Hepatocyte (in vitro differentiated cells): ENCODE measurements around the gene MSMB. TPM values are rescaled to one million over a fixed set of nuclear protein-coding genes. Genes with fewer than 3 reads are reported as not detected.

ENCODE experiments used
- DNase-seq: peaks from one replicate; pipeline ENCODE4 v3.0.0-alpha.2; 2016; ENCODE audit warnings: low spot score
- H2AFZ ChIP-seq: fragments of 200-600 bp; sonication (generic); 2 replicates; pipeline ENCODE4 v1.6.0; 2016; ENCODE audit warnings: antibody characterized with exemption, mild to moderate bottlenecking
- H3K27ac ChIP-seq: fragments of 200-600 bp; sonication (generic); 2 replicates; pipeline ENCODE4 v1.5.1; 2016; ENCODE audit warnings: mild to moderate bottlenecking
- H3K27me3 ChIP-seq: fragments of 200-600 bp; sonication (generic); 2 replicates; pipeline ENCODE4 v1.6.1; 2016
- H3K36me3 ChIP-seq: fragments of 200-600 bp; sonication (generic); replicated peaks from 2 replicates; pipeline ENCODE4 v1.5.1; 2016; ENCODE audit warnings: low read depth; ENCODE audit not compliant: insufficient read depth
- H3K4me1 ChIP-seq: fragments of 200-600 bp; sonication (generic); 2 replicates; pipeline ENCODE4 v1.5.1; 2016; ENCODE audit warnings: mild to moderate bottlenecking, moderate library complexity; ENCODE audit not compliant: insufficient read depth
- H3K4me2 ChIP-seq: fragments of 200-600 bp; sonication (generic); 2 replicates; pipeline ENCODE4 v1.6.0; 2016
- H3K4me3 ChIP-seq: fragments of 200-600 bp; sonication (generic); 2 replicates; pipeline ENCODE4 v1.5.1; 2016; ENCODE audit warnings: mild to moderate bottlenecking
- H3K79me2 ChIP-seq: fragments of 200-600 bp; sonication (generic); 2 replicates; pipeline ENCODE4 v1.6.0; 2017; ENCODE audit warnings: mild to moderate bottlenecking
- H3K9me2 ChIP-seq: fragments of 200-600 bp; sonication (generic); replicated peaks from 2 replicates; pipeline ENCODE4 v1.6.0; 2017; ENCODE audit warnings: mild to moderate bottlenecking; ENCODE audit not compliant: insufficient read depth
- H3K9me3 ChIP-seq: fragments of 200-600 bp; sonication (generic); 2 replicates; pipeline ENCODE4 v1.5.1; 2016; ENCODE audit warnings: low read depth, mild to moderate bottlenecking
- H4K20me1 ChIP-seq: fragments of 200-600 bp; sonication (generic); 2 replicates; pipeline ENCODE4 v1.6.0; 2016; ENCODE audit warnings: mild to moderate bottlenecking; ENCODE audit not compliant: insufficient read depth, poor library complexity, severe bottlenecking
- EZH2 ChIP-seq: fragments of 200-600 bp; sonication (generic); IDR thresholded peaks from 2 replicates; pipeline ENCODE4 v1.6.1; 2016; ENCODE audit warnings: antibody characterized with exemption, mild to moderate bottlenecking, borderline replicate concordance
- EZH2phosphoT487 ChIP-seq: fragments of 200-600 bp; sonication (generic); IDR thresholded peaks from one replicate; pipeline ENCODE4 v1.6.1; 2018; ENCODE audit warnings: antibody characterized with exemption, mild to moderate bottlenecking, low read depth, moderate library complexity; ENCODE audit not compliant: unreplicated experiment, severe bottlenecking
- WGBS: methylation state at CpG from one replicate; pipeline ENCODE4 v1.1.6; 2016; ENCODE audit warnings: low lambda C conversion rate; ENCODE audit errors: missing lambda C conversion rate; 5-methylcytosine and 5-hydroxymethylcytosine counted together
- polyA plus RNA-seq: library from polyadenylated mRNA; unstranded; fragments of >200 nt; fragmentation: Nextera tagmentation; extraction: Ambion mirVana; gene quantifications from 2 replicates; pipeline ENCODE4 v1.2.1, GENCODE V29; 2016
- total RNA-seq: library from RNA; depleted of rRNA; stranded (reverse); fragments of >200 nt; gene quantifications from 2 replicates; pipeline ENCODE4 v1.2.3, GENCODE V29; 2014
- TF ChIP-seq, protein P1 (sequence below): fragments of 200-600 bp; sonication (generic); IDR thresholded peaks from 2 replicates; pipeline ENCODE4 v1.5.1; 2016; ENCODE audit warnings: antibody characterized with exemption, mild to moderate bottlenecking; ENCODE audit not compliant: poor library complexity

MSMB gene
- total and polyA plus RNA-seq, 2 experiments from 2014 or later = 2.2 to 11.0 TPM

DNA sequence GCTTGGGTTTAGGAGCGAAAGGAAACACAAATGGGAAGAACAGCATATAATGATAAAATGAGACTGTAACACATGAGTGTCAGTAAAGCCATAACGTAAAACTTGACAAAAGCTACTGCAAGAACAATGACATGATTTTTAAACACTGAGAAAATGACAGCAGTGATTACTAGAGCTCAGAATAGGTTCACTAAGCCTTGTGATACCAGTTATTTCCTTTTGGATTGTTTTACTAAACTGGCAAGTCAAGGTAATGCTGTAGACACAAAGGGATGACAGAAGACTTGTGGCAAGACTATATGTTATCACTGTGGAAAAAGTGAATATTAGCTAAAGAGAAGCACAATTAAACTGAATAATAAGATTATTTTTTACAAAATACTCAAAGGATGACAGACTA, 28.3 kb downstream of the MSMB start:
- 93% methylated on average over 2 of the region's 2 CpGs for WGBS
- Histone ChIP-seq H3K27me3 (no peaks in the 10 kb centered on the region), H3K4me3 (no peak overlapping the region), H3K9me2 (no peaks in the 10 kb centered on the region), H4K20me1 (peaks cover 82% of the 10 kb centered on the region), H3K27ac (no peak overlapping the region), H3K9me3 (no peaks in the 10 kb centered on the region), H3K4me1 (peaks cover 29% of the 10 kb centered on the region), H2AFZ (no peak overlapping the region), H3K36me3 (no peaks in the 10 kb centered on the region), H3K79me2 (peaks cover 98% of the 10 kb centered on the region), H3K4me2 (no peak overlapping the region)
- no peak for DNase-seq
- TF ChIP-seq, protein P1, sequence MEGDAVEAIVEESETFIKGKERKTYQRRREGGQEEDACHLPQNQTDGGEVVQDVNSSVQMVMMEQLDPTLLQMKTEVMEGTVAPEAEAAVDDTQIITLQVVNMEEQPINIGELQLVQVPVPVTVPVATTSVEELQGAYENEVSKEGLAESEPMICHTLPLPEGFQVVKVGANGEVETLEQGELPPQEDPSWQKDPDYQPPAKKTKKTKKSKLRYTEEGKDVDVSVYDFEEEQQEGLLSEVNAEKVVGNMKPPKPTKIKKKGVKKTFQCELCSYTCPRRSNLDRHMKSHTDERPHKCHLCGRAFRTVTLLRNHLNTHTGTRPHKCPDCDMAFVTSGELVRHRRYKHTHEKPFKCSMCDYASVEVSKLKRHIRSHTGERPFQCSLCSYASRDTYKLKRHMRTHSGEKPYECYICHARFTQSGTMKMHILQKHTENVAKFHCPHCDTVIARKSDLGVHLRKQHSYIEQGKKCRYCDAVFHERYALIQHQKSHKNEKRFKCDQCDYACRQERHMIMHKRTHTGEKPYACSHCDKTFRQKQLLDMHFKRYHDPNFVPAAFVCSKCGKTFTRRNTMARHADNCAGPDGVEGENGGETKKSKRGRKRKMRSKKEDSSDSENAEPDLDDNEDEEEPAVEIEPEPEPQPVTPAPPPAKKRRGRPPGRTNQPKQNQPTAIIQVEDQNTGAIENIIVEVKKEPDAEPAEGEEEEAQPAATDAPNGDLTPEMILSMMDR = no peak
- TF ChIP-seq EZH2phosphoT487 = no peak
- TF ChIP-seq EZH2 = no peak

DNA sequence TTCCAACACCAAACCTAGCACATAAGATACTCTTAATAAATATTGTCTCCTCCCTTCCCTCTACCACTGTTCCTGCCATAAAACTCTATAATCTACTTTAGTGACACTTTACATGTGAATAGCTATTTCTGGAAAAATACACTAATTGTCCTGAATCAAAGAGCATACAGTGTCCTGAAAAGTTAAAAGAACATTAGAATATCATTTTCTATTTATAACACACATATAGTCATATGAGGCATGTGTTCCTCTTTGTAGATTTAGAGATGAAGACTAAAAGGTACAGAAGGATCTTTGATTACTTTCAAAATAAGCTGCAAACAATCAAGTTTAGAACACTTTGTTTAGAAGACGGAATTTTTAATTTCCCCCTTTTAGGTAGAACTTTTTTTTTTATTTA, 29.3 kb downstream of the MSMB start:
- no peaks in the 10 kb centered on the region for H3K36me3 ChIP-seq
- no peak overlapping the region for H3K27ac ChIP-seq
- no peak for TF ChIP-seq EZH2
- no peak overlapping the region for H3K4me2 ChIP-seq
- H3K27me3 ChIP-seq = no peaks in the 10 kb centered on the region
- no peak overlapping the region for H3K4me3 ChIP-seq
- peaks cover 72% of the 10 kb centered on the region for H4K20me1 ChIP-seq
- DNase-seq = no peak
- H2AFZ ChIP-seq = no peak overlapping the region
- peaks cover 23% of the 10 kb centered on the region for H3K4me1 ChIP-seq
- H3K79me2 ChIP-seq = peaks cover 92% of the 10 kb centered on the region
- 97% methylated on average over 1 of the region's 1 CpG for WGBS
- no peaks in the 10 kb centered on the region for H3K9me2 ChIP-seq
- H3K9me3 ChIP-seq = no peaks in the 10 kb centered on the region

DNA sequence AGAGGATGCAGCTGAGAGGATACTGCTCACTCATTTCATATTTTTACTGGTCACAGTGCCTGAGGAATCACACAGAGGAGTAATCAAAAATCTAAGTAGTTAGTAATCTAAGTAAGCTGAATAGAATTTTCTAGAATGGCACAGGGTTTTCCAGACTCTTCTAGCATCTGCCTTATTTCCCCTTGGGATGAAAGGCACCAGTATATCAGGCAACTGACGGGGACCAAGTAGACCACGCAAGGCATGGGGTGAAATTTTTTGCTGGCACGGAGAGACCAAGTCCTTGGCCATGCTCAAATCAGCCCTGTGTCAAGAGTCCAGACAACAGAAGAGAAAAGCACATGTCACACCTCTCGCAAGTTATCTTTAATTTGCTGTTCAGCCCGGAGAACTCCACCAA, 29.9 kb downstream of the MSMB start:
- Histone ChIP-seq H4K20me1 (peaks cover 66% of the 10 kb centered on the region), H3K4me2 (no peak overlapping the region), H3K9me3 (no peaks in the 10 kb centered on the region), H3K27ac (no peak overlapping the region), H3K4me3 (no peak overlapping the region), H2AFZ (no peak overlapping the region), H3K36me3 (no peaks in the 10 kb centered on the region), H3K79me2 (peaks cover 85% of the 10 kb centered on the region), H3K27me3 (no peaks in the 10 kb centered on the region), H3K9me2 (no peaks in the 10 kb centered on the region), H3K4me1 (peaks cover 22% of the 10 kb centered on the region)
- TF ChIP-seq, protein P1 = no peak
- no peak for TF ChIP-seq EZH2
- no peak for TF ChIP-seq EZH2phosphoT487
- no peak for DNase-seq
- 100% methylated on average over 5 of the region's 5 CpGs for WGBS

DNA sequence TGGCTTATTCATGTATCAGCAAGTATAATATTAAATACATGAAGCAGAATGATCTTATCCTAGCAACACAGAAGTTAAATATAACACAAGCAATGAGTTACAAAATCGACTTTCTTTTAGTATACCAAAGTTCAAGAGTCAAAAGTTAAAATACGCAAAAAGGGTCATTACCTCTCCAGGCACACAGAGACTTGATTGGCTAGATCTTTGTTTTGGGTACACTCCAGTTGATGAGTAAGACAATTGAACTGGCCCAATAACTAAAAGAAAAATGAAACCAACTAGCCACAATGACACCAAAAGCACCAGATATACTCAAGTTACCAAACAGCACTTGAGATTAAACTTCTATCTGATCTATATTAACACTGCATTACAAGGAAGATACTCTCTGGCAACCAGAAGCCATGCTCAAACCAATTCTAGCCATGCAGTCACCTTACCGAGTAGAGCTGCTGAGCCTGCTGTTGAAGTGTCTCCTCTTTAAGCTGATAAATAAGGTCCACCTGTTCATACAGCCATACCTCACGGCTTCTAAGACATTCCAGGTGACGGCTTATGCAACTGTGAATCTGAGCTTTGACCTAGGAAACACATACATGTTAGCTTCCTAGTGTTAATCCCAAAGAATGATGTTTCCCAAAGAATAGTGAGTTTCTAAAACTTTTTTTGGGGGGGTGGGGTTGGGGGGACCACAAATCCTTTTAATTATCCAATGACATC, 31.2 kb downstream of the MSMB start:
- H3K4me2 ChIP-seq = no peak overlapping the region
- H3K27ac ChIP-seq = no peak overlapping the region
- H3K36me3 ChIP-seq = no peaks in the 10 kb centered on the region
- H3K27me3 ChIP-seq = no peaks in the 10 kb centered on the region
- TF ChIP-seq EZH2 = no peak
- TF ChIP-seq EZH2phosphoT487 = no peak
- TF ChIP-seq, protein P1 = no peak
- no peak overlapping the region for H3K4me3 ChIP-seq
- WGBS = 91% methylated on average over 5 of the region's 5 CpGs
- H3K9me2 ChIP-seq = no peaks in the 10 kb centered on the region
- peaks cover 53% of the 10 kb centered on the region for H4K20me1 ChIP-seq
- H2AFZ ChIP-seq = no peak overlapping the region
- no peak for DNase-seq
- peaks cover 17% of the 10 kb centered on the region for H3K4me1 ChIP-seq
- no peaks in the 10 kb centered on the region for H3K9me3 ChIP-seq
- H3K79me2 ChIP-seq = peaks cover 72% of the 10 kb centered on the region
